K562 (cell line): ENCODE data around the gene CACNA1C.

Experiments
- CBX1 ChIP-seq: sonication (generic); IDR thresholded peaks from 2 replicates; pipeline ENCODE4 v1.6.1; 2016; ENCODE audit warnings: antibody characterized with exemption, low read depth, mild to moderate bottlenecking
- SMARCC2 ChIP-seq: fragments of 450-650 bp; IDR thresholded peaks from 2 replicates; pipeline ENCODE4 v1.6.1; 2017; ENCODE audit warnings: antibody characterized with exemption, moderate library complexity, mild to moderate bottlenecking, low read depth
- ZNF766 ChIP-seq: fragments of 200-800 bp; sonication (Bioruptor generic); conservative IDR thresholded peaks from 2 replicates; pipeline ENCODE4 v1.6.1; 2016; ENCODE audit warnings: missing genetic modification characterization, missing compliant biosample characterization
- TF ChIP-seq, protein P1 (sequence below), 3 experiments: IDR thresholded peaks in 2 of 3; conservative IDR thresholded peaks in 1 of 3; 2 replicates each; pipeline ENCODE4 v1.5.1; 2011 to 2012; ENCODE audit warnings: low read length in 3 of 3, mild to moderate bottlenecking in 3 of 3, control low read depth in 2 of 3, improper control_type of control experiment in 1 of 3, inconsistent platforms in 1 of 3, low read depth in 1 of 3, mixed read lengths in 1 of 3, moderate library complexity in 1 of 3; ENCODE audit not compliant: insufficient read depth in 2 of 3

DNA sequence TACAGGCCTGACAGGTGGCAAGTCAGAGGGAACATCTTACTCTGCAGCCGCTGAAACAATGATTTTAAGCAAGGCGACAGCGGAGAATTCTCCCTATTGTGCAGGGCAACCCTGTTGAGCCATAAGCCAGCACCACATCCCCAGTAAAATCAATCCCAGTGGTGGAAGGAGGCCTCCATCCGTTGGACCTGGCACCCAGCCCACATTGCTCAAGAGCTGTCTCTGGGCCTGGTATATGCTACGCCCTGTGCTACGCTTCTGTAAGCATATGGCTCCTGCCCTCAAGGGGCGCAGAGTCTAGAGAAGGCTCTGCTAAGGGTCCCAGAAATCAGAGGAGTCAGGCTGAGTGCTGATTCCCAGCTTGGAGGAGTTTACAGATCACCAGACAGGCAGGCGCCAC is 265.5 kb downstream of the CACNA1C start:
- TF ChIP-seq SMARCC2 (no peak), ZNF766 (CRISPR knock-in tag) (no peak), CBX1 (no peak)
- TF ChIP-seq, protein P1, sequence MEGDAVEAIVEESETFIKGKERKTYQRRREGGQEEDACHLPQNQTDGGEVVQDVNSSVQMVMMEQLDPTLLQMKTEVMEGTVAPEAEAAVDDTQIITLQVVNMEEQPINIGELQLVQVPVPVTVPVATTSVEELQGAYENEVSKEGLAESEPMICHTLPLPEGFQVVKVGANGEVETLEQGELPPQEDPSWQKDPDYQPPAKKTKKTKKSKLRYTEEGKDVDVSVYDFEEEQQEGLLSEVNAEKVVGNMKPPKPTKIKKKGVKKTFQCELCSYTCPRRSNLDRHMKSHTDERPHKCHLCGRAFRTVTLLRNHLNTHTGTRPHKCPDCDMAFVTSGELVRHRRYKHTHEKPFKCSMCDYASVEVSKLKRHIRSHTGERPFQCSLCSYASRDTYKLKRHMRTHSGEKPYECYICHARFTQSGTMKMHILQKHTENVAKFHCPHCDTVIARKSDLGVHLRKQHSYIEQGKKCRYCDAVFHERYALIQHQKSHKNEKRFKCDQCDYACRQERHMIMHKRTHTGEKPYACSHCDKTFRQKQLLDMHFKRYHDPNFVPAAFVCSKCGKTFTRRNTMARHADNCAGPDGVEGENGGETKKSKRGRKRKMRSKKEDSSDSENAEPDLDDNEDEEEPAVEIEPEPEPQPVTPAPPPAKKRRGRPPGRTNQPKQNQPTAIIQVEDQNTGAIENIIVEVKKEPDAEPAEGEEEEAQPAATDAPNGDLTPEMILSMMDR (IDR thresholded peaks at IDR 0.05 in 2 of 3, conservative IDR thresholded peaks at IDR 0.05 in 1 of 3; ENCODE audit: insufficient read depth in 2 of 3, low read depth in 1 of 3, low read length in 3 of 3): no peak
